Fibroblast of the aortic adventitia (primary cell): ENCODE results near the gene ATRNL1. TPM values are rescaled to one million over a fixed set of nuclear protein-coding genes. Genes with fewer than 3 reads are reported as not detected.

Experiments used
- DNase-seq: peaks from one replicate; pipeline ENCODE4 v3.0.0-alpha.2; 2010; ENCODE audit warnings: low read depth
- H3K4me3 ChIP-seq: 2 replicates; pipeline ENCODE4 v1.5.1; 2011; ENCODE audit warnings: low read depth, mild to moderate bottlenecking, control low read depth, low read length, moderate library complexity
- CTCF ChIP-seq: IDR thresholded peaks from 2 replicates; pipeline ENCODE4 v1.5.1; 2011; ENCODE audit warnings: mild to moderate bottlenecking, low read length, control low read depth, inconsistent platforms; ENCODE audit not compliant: insufficient read depth
- total RNA-seq: library from RNA; depleted of rRNA; stranded (reverse); fragments of >200 nt; gene quantifications from 2 replicates; pipeline ENCODE4 v1.2.3, GENCODE V29; 2012; ENCODE audit warnings: low replicate concordance

Gene ATRNL1
- total RNA-seq, 1 donor = 1.9 TPM

DNA sequence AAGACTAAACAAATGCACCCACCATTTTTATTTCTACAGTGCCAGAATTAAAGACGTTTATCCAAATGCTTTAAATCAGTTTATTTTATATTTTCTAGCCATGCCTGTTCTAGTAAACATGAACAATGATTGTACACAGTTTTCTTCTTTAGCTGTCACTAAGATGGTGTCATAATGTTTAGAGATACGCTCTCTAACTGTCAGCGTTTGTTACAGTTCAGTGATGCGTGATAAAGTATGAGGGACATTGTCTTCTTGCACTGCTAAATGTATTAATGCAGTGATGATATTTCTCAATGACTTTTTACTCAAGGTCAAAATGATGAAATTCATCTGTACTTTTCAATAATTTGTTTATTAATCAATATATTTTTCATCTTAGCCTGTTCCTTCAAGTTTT, 513.6 kb downstream of the ATRNL1 start:
- H3K4me3 ChIP-seq = no peak overlapping the region
- DNase-seq = no peak
- no peak for TF ChIP-seq CTCF

GRCh38 chr10:115624448-115624847, 531.3 kb downstream of the ATRNL1 start:
- no peak for DNase-seq
- TF ChIP-seq CTCF = no peak

GRCh38 chr10:115628616-115629015, 535.5 kb downstream of the ATRNL1 start:
- DNase-seq = no peak

More at GRCh38 chr10:115624448-115624847, 531.3 kb downstream of the ATRNL1 start:
- no peak overlapping the region for H3K4me3 ChIP-seq

DNA sequence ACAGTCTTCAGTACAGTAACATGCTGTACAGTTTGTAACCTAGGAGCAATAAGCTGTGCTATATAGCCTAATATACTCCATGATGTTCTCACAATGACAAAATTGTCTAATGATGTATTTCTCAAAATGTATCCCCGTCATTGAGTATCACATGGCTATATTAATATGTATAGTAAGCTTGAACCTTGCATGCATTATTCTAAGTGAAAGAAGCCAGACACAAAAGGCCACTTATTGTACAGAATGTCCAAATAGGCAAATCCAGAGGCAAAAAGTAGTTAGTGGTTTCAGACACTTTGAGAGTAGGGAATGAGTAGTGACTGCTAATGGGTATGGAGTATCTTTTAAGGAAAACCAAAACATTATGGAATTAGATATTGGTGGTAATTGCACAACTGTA, 545.1 kb downstream of the ATRNL1 start:
- TF ChIP-seq CTCF = no peak
- DNase-seq = no peak
- H3K4me3 ChIP-seq = no peak overlapping the region

More at GRCh38 chr10:115628616-115629015, 535.5 kb downstream of the ATRNL1 start:
- no peak overlapping the region for H3K4me3 ChIP-seq
- no peak for TF ChIP-seq CTCF

- DNase-seq = no peak
- no peak for TF ChIP-seq CTCF
- no peak overlapping the region for H3K4me3 ChIP-seq
These were observed 556.1 kb downstream of the ATRNL1 start for GRCh38 chr10:115649217-115649616.

DNA sequence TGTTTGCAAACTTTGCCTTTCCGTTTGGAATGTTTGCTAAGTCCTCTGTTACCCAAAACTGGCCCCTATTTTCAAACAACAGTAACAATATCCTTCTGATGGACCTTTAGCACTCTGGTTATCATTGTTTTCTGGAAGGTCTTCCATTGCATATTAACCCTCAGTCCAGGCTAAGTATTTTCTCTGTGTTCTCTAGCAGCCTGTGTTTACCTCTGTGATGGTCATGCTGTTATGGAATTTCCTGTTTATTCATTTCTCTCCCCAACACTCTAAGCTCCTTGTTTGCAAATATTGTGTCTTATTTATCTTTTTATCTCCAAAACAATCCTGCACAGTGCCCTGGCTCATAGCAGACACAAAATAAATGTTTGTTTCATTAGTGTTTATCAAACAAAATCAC, 560.3 kb downstream of the ATRNL1 start:
- TF ChIP-seq CTCF = no peak
- no peak for DNase-seq
- H3K4me3 ChIP-seq = no peak overlapping the region

DNA sequence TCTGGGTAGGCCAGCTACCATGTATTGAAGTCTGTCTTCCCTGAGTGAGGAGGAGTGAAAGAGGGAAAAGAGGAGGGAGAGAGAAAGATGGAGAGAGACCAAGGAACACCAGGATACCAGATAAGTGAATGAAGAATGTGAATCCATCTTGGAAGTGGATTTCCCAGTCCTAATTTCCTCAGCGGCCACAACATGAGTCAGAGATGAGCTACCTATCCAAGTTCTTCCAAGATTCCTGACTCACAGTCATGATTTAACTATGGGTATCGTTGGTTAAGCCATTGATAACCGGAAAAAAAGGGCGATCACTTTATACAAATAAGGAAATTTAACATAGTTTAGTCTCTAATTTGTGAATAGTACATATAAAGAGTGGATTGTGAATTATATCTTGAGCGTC, 561.8 kb downstream of the ATRNL1 start:
- TF ChIP-seq CTCF = no peak
- H3K4me3 ChIP-seq = no peak overlapping the region
- DNase-seq = no peak
